HG03565 (cell line): ENCODE measurements around the gene IFNA4.
A peak's percentile ranks its signal among the peaks of the same experiment; 100 is the strongest.
"Not testable (repeated sequence)": the region's sequence is repeated elsewhere in the genome, so short reads cannot be mapped to it uniquely, and the experiment has no call there.

Experiments used
- ATAC-seq: cut with Tn5 transposase; IDR thresholded peaks from one replicate; pipeline ENCODE4 v1.9.1; 2021; ENCODE audit warnings: mild to moderate bottlenecking, moderate library complexity; ENCODE audit not compliant: unreplicated experiment

Gene IFNA4

DNA sequence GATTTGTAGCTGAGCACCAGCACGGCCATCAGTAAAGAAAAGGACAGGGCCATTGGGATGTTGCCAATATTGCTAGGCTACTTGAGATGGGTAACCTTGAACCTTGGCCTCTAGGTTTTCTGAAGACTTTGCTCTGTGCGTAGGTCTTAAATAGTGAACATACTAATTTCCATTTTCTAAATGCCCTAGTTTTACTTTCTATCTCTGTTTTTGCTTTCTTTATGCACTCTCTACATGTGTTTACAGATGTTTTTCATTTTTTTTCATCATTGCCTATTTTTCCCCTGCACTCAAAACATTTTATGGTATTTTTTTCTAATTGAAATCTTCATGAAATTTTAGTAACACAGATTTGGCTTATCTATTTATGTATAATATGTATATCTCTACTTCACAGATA lies 20.8 kb downstream of the IFNA4 start, which contains the start of gene IFNA21:
IFNA21 (minus strand) TSS at position 101 of the 400 bp plus-strand sequence; CDS start at position 53, 48 bp downstream.
- ATAC-seq = not testable (repeated sequence)

DNA sequence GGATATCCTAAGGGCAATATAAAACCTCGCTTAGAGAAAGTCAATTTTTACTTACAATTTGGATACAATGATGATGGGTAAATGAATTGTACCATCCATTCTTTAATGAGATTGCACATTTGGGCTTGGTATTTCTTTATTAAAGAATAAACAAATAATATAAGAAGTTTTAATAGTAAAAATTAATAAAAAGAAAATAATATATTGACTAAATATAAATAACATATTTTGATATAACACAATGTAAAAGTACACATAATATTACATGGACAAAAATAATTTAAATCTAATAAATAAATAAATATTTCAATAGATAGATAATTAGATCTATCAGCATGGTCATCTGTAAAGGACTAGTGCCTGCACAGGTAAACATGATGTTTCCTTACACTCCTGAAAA lies 21.9 kb downstream of the IFNA4 start:
- no peak for ATAC-seq

DNA sequence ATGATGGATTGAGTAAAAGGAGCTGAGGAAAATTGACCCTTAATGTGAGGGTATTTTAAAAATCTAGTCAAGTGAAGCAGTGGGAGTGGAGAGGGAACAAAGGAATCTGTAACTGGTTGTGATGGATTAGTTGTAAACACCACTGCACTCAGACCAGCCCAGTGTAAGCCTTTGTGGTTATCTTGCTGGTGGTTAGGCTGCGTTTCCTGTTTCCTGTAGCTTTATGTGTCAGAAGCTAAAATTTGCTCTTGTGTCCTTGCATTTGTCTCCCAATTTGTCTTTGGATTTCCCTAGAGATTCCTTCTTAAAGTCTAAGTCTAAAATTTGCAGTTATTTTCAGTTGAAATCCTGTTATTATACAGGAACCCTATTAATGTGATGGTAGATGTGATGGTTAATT lies 27.2 kb downstream of the IFNA4 start:
- ATAC-seq = peak; percentile 96

DNA sequence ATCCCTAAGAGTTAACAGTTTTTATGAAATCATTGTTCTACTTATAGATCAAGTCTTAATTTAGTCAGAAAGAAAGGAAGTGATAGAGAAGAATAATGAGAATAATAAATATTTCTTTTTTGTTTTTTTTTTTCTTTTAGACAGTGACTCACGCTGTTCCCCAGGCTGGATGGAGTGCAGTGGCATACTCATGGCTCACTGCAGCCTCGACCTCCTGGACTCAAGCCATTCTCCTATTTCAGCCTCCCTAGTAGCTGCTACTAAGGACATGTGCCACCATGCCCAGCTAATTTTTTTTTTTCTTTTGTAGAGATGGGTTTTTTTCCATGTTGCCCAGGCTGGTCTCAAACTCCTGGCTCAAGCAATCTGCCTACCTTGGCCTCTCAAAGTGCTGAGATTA lies 31.9 kb downstream of the IFNA4 start:
- ATAC-seq = no peak

DNA sequence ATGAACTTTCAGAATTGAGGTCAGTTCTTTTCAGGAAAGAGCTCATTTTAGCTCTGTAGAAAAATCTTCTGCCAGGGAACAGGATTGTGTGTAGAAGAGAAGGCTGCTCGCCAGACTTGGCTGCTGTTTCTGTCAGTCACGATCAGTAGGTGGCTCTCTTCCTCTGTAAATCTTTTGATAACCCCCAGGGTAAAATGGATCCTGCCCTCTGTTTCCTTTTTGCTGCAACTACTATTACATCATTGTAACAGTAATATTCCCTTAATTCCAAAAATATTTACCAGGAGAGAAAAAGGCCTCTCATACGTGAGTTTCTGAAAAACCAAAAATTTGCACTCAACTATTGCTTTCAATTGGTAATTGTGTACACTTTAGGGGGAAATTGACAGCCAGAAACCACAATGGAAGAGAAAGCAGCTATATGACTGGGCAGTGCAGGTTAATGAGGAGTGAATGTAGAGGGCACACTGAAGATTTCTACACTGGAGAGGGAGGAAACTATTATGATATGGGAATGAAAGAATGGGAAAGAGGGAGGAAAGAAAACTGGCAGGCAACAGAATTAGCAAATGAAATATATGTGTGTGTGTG lies 33.3 kb downstream of the IFNA4 start:
- peak; percentile 79 for ATAC-seq

DNA sequence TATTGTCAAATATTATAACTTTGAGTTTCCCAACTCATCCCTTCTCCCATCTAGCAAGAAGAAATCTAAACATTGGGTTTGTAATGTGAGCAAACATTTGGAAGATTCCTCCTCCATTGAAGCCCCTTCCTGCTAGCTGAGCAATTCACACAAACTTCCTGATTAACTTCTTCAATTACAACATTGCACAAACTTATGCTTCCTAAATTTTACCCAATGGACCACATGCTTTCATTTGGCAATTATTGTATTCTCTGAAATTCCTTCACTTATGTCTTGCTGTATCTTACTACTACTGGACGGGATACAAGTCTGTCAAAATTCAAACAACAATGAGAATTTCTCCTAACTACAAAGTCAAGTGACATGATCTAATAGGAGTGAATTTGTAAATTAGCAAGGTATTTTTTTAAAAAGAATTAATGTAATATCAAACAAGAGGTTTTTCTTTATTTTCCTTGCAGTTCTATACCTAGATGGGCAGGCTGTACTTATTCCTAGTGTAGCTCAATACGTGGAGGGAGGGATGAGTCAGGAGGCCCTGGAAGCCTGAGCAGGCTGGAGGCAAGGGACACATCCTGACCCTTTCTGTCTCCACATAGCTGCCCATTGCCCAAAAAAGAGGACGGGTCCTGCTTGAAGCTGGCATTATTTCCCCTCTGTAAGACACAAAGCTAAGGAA lies 33.9 kb downstream of the IFNA4 start:
- ATAC-seq = no peak

DNA sequence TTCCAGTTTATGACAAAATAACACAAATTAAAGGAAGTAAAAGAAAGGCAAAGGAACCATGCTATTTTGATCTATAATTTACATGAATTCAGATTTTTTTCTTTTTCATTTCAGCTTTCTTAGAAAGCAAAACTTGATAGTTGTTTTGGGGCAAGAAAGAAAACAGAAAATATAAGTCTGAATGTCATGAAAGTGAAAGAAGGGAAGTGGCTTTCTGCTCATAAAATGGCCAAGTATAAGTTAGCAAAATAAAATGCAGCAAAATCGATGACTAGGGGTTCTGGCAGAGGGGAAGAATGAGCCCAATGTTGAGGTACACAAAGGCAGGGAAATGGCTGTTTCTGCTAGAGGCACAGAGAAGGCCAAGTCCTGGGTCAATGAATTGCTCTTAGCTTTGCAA lies 42.8 kb downstream of the IFNA4 start:
- peak; percentile 45 for ATAC-seq

DNA sequence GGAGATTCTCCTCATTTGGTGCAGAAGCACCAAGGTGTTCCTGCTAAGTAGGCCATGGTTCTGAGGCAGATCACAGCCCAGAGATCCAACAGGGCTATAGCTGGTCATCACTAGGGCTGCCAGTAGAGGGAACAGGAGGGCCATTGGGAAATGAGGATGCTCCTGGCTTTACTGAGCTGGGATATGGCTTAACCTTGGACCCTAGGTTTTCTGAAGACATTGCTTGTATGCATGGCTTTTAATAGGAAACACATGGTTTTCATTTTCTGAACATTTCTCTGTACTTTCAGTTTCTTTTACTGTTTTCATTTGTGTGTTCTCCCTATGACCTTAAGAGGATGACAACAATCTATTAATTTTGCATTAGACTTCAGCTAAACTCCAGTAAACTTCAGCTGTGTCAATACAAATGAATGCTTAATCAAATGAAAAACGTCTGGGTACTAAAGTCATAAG lies 45.9 kb downstream of the IFNA4 start, which contains the start of gene IFNW1:
IFNW1 (minus strand) TSS at position 406 of the 456 bp plus-strand sequence; CDS start at position 144, 262 bp downstream.
- peak; percentile 54 for ATAC-seq

DNA sequence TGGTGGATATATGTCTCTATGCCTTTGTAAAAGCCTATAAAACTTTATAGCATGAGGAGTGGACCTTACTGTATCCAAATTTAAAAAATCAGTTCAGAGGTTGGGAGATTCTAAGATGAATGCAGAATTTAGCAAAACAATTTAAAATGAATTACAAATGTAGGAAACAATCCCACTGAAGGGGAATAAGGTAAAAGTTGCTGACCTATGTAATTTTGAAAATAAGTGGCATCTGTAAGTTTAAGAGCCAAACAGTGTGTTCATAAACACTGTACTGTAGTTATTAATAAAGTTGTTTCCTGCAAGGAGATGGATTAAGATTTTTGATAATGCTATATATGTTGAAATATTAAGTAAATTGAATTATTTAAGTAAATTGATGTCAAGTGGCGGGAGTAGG lies 50.4 kb downstream of the IFNA4 start:
- no peak for ATAC-seq
